ENCODE data around the gene NOVA2. TPM values are rescaled to one million over a fixed set of nuclear protein-coding genes. Genes with fewer than 3 reads are reported as not detected.

NOVA2 gene
- total and polyA plus RNA-seq, 9 of the 15 experiments (the other 6 are each of a cell fraction or from before 2014, with no cell fraction given) = not detected

DNA sequence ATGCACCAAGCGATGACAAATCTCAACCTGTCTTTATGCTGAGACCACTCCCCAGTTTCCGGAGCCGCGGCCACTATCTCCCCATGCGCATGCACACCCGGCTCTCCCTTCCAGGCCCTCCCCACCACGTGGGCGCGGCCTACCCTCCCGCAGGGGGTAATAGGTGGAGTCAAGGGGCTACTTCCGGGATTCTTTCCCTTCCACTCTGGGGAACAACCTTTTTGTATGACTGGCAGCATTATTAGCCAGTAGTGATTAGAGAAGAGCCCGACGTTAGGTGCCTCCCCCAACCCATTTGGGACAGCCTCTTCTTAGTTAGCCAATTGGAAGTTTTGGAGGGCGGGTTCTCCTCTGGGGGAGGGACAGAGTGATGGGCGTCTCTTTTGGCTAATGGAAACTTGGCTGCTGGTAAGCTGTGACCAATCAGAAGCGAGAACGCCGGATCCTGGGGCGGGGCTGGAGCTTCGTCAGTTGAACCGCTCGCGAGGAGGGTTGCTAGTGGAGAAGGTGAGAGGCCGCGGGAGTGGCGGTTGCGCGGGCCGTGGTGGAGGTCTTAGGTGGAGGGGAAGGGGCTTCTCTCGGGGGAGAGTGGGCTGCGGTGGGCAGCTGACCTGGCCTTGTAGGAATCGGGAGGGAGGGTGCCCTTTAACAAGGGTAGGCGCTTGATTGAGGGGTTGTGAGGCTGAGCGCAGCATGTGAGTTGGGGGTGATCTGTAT is 21.5 kb upstream of the NOVA2 start, which contains the start of gene CCDC61 (continued):
- TF ChIP-seq NR2C2 (CRISPR knock-in tag; IDR thresholded peaks at IDR 0.05) (no peak), NR2C2 (tag; IDR thresholded peaks at IDR 0.05) (peak; percentile 84), HLTF (IDR thresholded peaks at IDR 0.05) (no peak), ELF4 (CRISPR knock-in tag; IDR thresholded peaks at IDR 0.05) (peak; percentile 98), PURB (CRISPR knock-in tag; IDR thresholded peaks at IDR 0.05; ENCODE audit: low read depth) (no peak), SRSF1 (IDR thresholded peaks at IDR 0.05; ENCODE audit: low read depth, low read length) (no peak), ESRRB (CRISPR knock-in tag; IDR thresholded peaks at IDR 0.05; ENCODE audit: borderline replicate concordance) (no peak), ZSCAN32 (CRISPR knock-in tag; IDR thresholded peaks at IDR 0.05) (peak; percentile 45; the same call in 1 of the 2 replicates), STAT5B (CRISPR knock-in tag; IDR thresholded peaks at IDR 0.05) (no peak), RB1 (IDR thresholded peaks at IDR 0.05; ENCODE audit: low read depth) (no peak; the same call in 1 of the 2 replicates), KAT2B (IDR thresholded peaks at IDR 0.05; ENCODE audit: low read depth, low read length) (no peak), SMAD4 (CRISPR knock-in tag; conservative IDR thresholded peaks at IDR 0.05) (no peak), ZNF518B (CRISPR knock-in tag; IDR thresholded peaks at IDR 0.05) (no peak)
- TF ChIP-seq, protein P1, sequence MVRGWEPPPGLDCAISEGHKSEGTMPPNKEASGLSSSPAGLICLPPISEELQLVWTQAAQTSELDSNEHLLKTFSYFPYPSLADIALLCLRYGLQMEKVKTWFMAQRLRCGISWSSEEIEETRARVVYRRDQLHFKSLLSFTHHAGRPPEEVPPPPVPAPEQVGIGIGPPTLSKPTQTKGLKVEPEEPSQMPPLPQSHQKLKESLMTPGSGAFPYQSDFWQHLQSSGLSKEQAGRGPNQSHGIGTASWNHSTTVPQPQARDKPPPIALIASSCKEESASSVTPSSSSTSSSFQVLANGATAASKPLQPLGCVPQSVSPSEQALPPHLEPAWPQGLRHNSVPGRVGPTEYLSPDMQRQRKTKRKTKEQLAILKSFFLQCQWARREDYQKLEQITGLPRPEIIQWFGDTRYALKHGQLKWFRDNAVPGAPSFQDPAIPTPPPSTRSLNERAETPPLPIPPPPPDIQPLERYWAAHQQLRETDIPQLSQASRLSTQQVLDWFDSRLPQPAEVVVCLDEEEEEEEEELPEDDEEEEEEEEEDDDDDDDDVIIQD (CRISPR knock-in tag; IDR thresholded peaks at IDR 0.05) = no peak
- TF ChIP-seq, protein P2, sequence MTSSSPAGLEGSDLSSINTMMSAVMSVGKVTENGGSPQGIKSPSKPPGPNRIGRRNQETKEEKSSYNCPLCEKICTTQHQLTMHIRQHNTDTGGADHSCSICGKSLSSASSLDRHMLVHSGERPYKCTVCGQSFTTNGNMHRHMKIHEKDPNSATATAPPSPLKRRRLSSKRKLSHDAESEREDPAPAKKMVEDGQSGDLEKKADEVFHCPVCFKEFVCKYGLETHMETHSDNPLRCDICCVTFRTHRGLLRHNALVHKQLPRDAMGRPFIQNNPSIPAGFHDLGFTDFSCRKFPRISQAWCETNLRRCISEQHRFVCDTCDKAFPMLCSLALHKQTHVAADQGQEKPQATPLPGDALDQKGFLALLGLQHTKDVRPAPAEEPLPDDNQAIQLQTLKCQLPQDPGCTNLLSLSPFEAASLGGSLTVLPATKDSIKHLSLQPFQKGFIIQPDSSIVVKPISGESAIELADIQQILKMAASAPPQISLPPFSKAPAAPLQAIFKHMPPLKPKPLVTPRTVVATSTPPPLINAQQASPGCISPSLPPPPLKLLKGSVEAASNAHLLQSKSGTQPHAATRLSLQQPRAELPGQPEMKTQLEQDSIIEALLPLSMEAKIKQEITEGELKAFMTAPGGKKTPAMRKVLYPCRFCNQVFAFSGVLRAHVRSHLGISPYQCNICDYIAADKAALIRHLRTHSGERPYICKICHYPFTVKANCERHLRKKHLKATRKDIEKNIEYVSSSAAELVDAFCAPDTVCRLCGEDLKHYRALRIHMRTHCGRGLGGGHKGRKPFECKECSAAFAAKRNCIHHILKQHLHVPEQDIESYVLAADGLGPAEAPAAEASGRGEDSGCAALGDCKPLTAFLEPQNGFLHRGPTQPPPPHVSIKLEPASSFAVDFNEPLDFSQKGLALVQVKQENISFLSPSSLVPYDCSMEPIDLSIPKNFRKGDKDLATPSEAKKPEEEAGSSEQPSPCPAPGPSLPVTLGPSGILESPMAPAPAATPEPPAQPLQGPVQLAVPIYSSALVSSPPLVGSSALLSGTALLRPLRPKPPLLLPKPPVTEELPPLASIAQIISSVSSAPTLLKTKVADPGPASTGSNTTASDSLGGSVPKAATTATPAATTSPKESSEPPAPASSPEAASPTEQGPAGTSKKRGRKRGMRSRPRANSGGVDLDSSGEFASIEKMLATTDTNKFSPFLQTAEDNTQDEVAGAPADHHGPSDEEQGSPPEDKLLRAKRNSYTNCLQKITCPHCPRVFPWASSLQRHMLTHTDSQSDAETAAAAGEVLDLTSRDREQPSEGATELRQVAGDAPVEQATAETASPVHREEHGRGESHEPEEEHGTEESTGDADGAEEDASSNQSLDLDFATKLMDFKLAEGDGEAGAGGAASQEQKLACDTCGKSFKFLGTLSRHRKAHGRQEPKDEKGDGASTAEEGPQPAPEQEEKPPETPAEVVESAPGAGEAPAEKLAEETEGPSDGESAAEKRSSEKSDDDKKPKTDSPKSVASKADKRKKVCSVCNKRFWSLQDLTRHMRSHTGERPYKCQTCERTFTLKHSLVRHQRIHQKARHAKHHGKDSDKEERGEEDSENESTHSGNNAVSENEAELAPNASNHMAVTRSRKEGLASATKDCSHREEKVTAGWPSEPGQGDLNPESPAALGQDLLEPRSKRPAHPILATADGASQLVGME (CRISPR knock-in tag; IDR thresholded peaks at IDR 0.05) = peak; percentile 57; the same call in 1 of the 2 replicates
